A673 (cell line): ENCODE data around the gene SYT14. TPM values are rescaled to one million over a fixed set of nuclear protein-coding genes. Genes with fewer than 3 reads are reported as not detected.

ENCODE experiments used
- BruUV-seq: library from RNA; stranded (reverse); fragments of 400-500 nt; replicated peaks from 2 replicates; lab custom pipeline; 2021; lab: Mats Ljungman, UMichigan
- CTCF ChIA-PET: fragments of 300-600 bp; sonication (Branson Sonifier 250); formaldehyde crosslinking; loops from one replicate; lab custom pipeline; 2022; ENCODE audit warnings: antibody characterized with exemption; lab: Charles Lee
- POLR2A ChIA-PET: fragments of 300-600 bp; sonication (Branson Sonifier 250); formaldehyde crosslinking; loops from one replicate; lab custom pipeline; 2022; ENCODE audit warnings: antibody characterized with exemption; ENCODE audit not compliant: low non-redundant PET; lab: Charles Lee
- DNase-seq: peaks from one replicate; pipeline ENCODE4 v3.0.0-alpha.2; 2015; ENCODE audit warnings: low spot score
- H3K27ac ChIP-seq: fragments of 200-600 bp; sonication (generic); 2 replicates; pipeline ENCODE4 v1.5.1; 2016; ENCODE audit warnings: mixed run types, low read depth, mild to moderate bottlenecking, mixed read lengths, antibody characterized with exemption, low read length; ENCODE audit not compliant: poor library complexity, severe bottlenecking
- H3K27me3 ChIP-seq: fragments of 200-600 bp; sonication (generic); replicated peaks from 2 replicates; pipeline ENCODE4 v1.6.1; 2017; ENCODE audit warnings: mixed run types, low read depth, mild to moderate bottlenecking, mixed read lengths, antibody characterized with exemption, low read length; ENCODE audit not compliant: insufficient read depth, poor library complexity
- H3K36me3 ChIP-seq: fragments of 200-600 bp; sonication (generic); 2 replicates; pipeline ENCODE4 v1.6.1; 2016; ENCODE audit warnings: mixed run types, mild to moderate bottlenecking, mixed read lengths, antibody characterized with exemption, low read length; ENCODE audit not compliant: insufficient read depth, poor library complexity, severe bottlenecking
- H3K4me1 ChIP-seq: fragments of 200-600 bp; sonication (generic); 2 replicates; pipeline ENCODE4 v1.6.1; 2017; ENCODE audit warnings: mixed run types, mild to moderate bottlenecking, mixed read lengths, antibody characterized with exemption, low read length; ENCODE audit not compliant: insufficient read depth, poor library complexity, severe bottlenecking
- H3K4me3 ChIP-seq: fragments of 200-600 bp; sonication (generic); 2 replicates; pipeline ENCODE4 v1.5.1; 2016; ENCODE audit warnings: low read depth, mixed run types, mild to moderate bottlenecking, mixed read lengths, low read length; ENCODE audit not compliant: poor library complexity, severe bottlenecking
- H3K9me3 ChIP-seq: fragments of 200-600 bp; sonication (generic); 2 replicates; pipeline ENCODE4 v1.6.1; 2016; ENCODE audit warnings: mixed run types, low read depth, mild to moderate bottlenecking, mixed read lengths, antibody characterized with exemption, low read length; ENCODE audit not compliant: poor library complexity, severe bottlenecking
- EZH2 ChIP-seq: fragments of 200-600 bp; sonication (generic); IDR thresholded peaks from 2 replicates; pipeline ENCODE4 v1.6.1; 2017; ENCODE audit warnings: borderline replicate concordance, low read depth, mild to moderate bottlenecking, mixed read lengths, antibody characterized with exemption, low read length; ENCODE audit not compliant: poor library complexity, severe bottlenecking
- intact Hi-C: fragments of 100-400 bp; cut with micrococcal nuclease; formaldehyde crosslinking; loops from one replicate; pipeline ENCODE4 v1.10.0; 2022; ENCODE audit not compliant: unreplicated experiment
- total RNA-seq: library from RNA; stranded (reverse); gene quantifications from 2 replicates; pipeline ENCODE4 v1.2.3, GENCODE V29; 2021
- TF ChIP-seq, protein P1 (sequence below): fragments of 300-800, 200-600 bp; sonication (generic); conservative IDR thresholded peaks from 2 replicates; pipeline ENCODE4 v1.5.1; 2017; ENCODE audit warnings: low read depth, mild to moderate bottlenecking, antibody characterized with exemption, low read length, moderate library complexity, mixed read lengths

Gene SYT14
- total RNA-seq, 1 experiment from 2014 or later: 22.4 TPM

GRCh38 chr1:210087058-210087457, 149.0 kb downstream of the SYT14 start:
- no peaks in the 10 kb centered on the region for H3K4me1 ChIP-seq
- no peaks in the 10 kb centered on the region for H3K27me3 ChIP-seq
- TF ChIP-seq EZH2: no peak
- TF ChIP-seq, protein P1, sequence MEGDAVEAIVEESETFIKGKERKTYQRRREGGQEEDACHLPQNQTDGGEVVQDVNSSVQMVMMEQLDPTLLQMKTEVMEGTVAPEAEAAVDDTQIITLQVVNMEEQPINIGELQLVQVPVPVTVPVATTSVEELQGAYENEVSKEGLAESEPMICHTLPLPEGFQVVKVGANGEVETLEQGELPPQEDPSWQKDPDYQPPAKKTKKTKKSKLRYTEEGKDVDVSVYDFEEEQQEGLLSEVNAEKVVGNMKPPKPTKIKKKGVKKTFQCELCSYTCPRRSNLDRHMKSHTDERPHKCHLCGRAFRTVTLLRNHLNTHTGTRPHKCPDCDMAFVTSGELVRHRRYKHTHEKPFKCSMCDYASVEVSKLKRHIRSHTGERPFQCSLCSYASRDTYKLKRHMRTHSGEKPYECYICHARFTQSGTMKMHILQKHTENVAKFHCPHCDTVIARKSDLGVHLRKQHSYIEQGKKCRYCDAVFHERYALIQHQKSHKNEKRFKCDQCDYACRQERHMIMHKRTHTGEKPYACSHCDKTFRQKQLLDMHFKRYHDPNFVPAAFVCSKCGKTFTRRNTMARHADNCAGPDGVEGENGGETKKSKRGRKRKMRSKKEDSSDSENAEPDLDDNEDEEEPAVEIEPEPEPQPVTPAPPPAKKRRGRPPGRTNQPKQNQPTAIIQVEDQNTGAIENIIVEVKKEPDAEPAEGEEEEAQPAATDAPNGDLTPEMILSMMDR: no peak
- H3K4me3 ChIP-seq: no peak overlapping the region
- DNase-seq: no peak
- ChIA-PET POLR2A (no interaction called here), CTCF (no interaction called here)
- intact Hi-C loops: no loop called here
- H3K9me3 ChIP-seq: no peaks in the 10 kb centered on the region
- no TSS peak for BruUV-seq
- no peak overlapping the region for H3K27ac ChIP-seq
- H3K36me3 ChIP-seq: no peaks in the 10 kb centered on the region

GRCh38 chr1:210089855-210090254, 151.8 kb downstream of the SYT14 start:
- no peaks in the 10 kb centered on the region for H3K9me3 ChIP-seq
- DNase-seq: peak; percentile 14
- POLR2A ChIA-PET: no interaction called here
- no peaks in the 10 kb centered on the region for H3K36me3 ChIP-seq
- no peak for TF ChIP-seq EZH2
- TF ChIP-seq, protein P1: no peak
- no peak overlapping the region for H3K27ac ChIP-seq
- no peaks in the 10 kb centered on the region for H3K27me3 ChIP-seq
- intact Hi-C loops: no loop called here
- H3K4me1 ChIP-seq: no peaks in the 10 kb centered on the region
- H3K4me3 ChIP-seq: no peak overlapping the region
- CTCF ChIA-PET: no interaction called here
- no TSS peak for BruUV-seq

GRCh38 chr1:210092366-210092765, 154.3 kb downstream of the SYT14 start:
- intact Hi-C loops: no loop called here
- no TSS peak for BruUV-seq
- H3K9me3 ChIP-seq: no peaks in the 10 kb centered on the region
- no peak overlapping the region for H3K27ac ChIP-seq
- no peak for TF ChIP-seq EZH2
- DNase-seq: no peak
- H3K4me3 ChIP-seq: no peak overlapping the region
- ChIA-PET POLR2A (no interaction called here), CTCF (no interaction called here)
- H3K27me3 ChIP-seq: no peaks in the 10 kb centered on the region
- H3K36me3 ChIP-seq: no peaks in the 10 kb centered on the region
- no peaks in the 10 kb centered on the region for H3K4me1 ChIP-seq

DNA sequence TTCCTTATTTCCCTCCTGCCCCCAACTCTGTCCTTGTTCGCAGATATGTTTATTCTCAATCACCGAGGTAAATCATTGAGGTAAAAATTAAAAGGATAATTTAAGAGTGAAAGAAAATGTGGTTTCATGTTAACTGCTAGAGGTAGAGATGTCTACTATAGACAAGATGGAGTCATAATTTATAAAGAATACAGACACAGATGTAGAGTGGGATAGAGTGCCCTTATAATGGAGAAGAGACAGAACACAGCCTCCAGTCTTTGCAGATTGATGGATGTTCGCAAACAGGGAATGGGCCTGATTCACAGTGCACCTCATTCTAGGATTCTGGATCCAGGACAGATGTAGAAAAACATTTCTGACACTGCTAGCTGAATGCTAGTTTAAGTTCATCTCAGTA, 155.4 kb downstream of the SYT14 start:
- no peaks in the 10 kb centered on the region for H3K4me1 ChIP-seq
- no peaks in the 10 kb centered on the region for H3K27me3 ChIP-seq
- no peak overlapping the region for H3K27ac ChIP-seq
- BruUV-seq: no TSS peak
- no peak overlapping the region for H3K4me3 ChIP-seq
- ChIA-PET CTCF (no interaction called here), POLR2A (no interaction called here)
- intact Hi-C loops: no loop called here
- no peak for DNase-seq
- TF ChIP-seq, protein P1: no peak
- no peak for TF ChIP-seq EZH2
- H3K36me3 ChIP-seq: no peaks in the 10 kb centered on the region
- H3K9me3 ChIP-seq: no peaks in the 10 kb centered on the region
